Adipocyte (in vitro differentiated cells): ENCODE data around the gene ZMYND11.

Experiments
- DNase-seq: peaks from one replicate; pipeline ENCODE4 v3.0.0-alpha.2; 2015; ENCODE audit warnings: low read depth
- H3K27me3 ChIP-seq: replicated peaks from 2 replicates; pipeline ENCODE4 v1.7.0; 2013; ENCODE audit warnings: mild to moderate bottlenecking, low read length, moderate library complexity; ENCODE audit not compliant: control insufficient read depth, insufficient read depth
- H3K36me3 ChIP-seq: 2 replicates; pipeline ENCODE4 v1.7.0; 2013; ENCODE audit warnings: low read length, mild to moderate bottlenecking, moderate library complexity; ENCODE audit not compliant: control insufficient read depth, insufficient read depth, severe bottlenecking
- H3K4me1 ChIP-seq: 2 replicates; pipeline ENCODE4 v1.7.0; 2013; ENCODE audit warnings: mild to moderate bottlenecking, low read length, moderate library complexity; ENCODE audit not compliant: control insufficient read depth, insufficient read depth
- H3K4me3 ChIP-seq: 2 replicates; pipeline ENCODE4 v1.7.0; 2013; ENCODE audit warnings: mild to moderate bottlenecking, low read length, moderate library complexity
- H3K9ac ChIP-seq: 2 replicates; pipeline ENCODE4 v1.7.0; 2013; ENCODE audit warnings: mild to moderate bottlenecking, low read length, moderate library complexity
- H3K9me3 ChIP-seq: 2 replicates; pipeline ENCODE4 v1.7.0; 2013; ENCODE audit warnings: mild to moderate bottlenecking, low read length, moderate library complexity; ENCODE audit not compliant: control insufficient read depth

Gene ZMYND11

GRCh38 chr10:301536-301935, 166.3 kb downstream of the ZMYND11 start:
- H3K4me1 ChIP-seq, result peaks cover 16% of the 10 kb centered on the region
- no peak overlapping the region for H3K9ac ChIP-seq
- H3K9me3 ChIP-seq, result no peaks in the 10 kb centered on the region

More at GRCh38 chr10:301536-301935, 166.3 kb downstream of the ZMYND11 start:
- no peak overlapping the region for H3K4me3 ChIP-seq
- no peaks in the 10 kb centered on the region for H3K27me3 ChIP-seq
- DNase-seq, result no peak
- H3K36me3 ChIP-seq, result peaks cover 33% of the 10 kb centered on the region
